Right lobe of liver (tissue), 6 donors: ENCODE results near the gene SHISA6. TPM values are rescaled to one million over a fixed set of nuclear protein-coding genes. Genes with fewer than 3 reads are reported as not detected.

Source experiments
- ATAC-seq, 4 donors: fragments of 200-7000 bp; cut with Tn5 transposase; one replicate each; pipeline ENCODE4 v1.9.1; 2020; ENCODE audit warnings: mild to moderate bottlenecking in 4 of 4, moderate library complexity in 4 of 4
- DNase-seq, 3 donors: peaks; one replicate each; pipeline ENCODE4 v3.0.0-alpha.2; 2020
- H3K27ac ChIP-seq, 3 donors: fragments of 200-600 bp; one replicate each; pipeline ENCODE4 v1.8.0; 2022
- H3K27me3 ChIP-seq, 2 donors: fragments of 200-600 bp; one replicate each; pipeline ENCODE4 v1.8.0; 2022
- H3K36me3 ChIP-seq, 4 donors: fragments of 200-600 bp; sonication (generic) in 1 of 4; one replicate each; pipeline versions ENCODE4 v1.5.1 to v1.8.0; 2017 to 2022; ENCODE audit warnings: control low read depth in 1 of 4
- H3K4me1 ChIP-seq, 4 donors: fragments of 200-600 bp; sonication (generic) in 1 of 4; one replicate each; pipeline versions ENCODE4 v1.5.1 to v1.8.0; 2017 to 2022; ENCODE audit warnings: control low read depth in 1 of 4
- H3K4me3 ChIP-seq, 3 donors: fragments of 200-600 bp; one replicate each; pipeline ENCODE4 v1.8.0; 2022
- H3K9me3 ChIP-seq, 4 donors: fragments of 200-600 bp; sonication (generic) in 1 of 4; one replicate each; pipeline versions ENCODE4 v1.5.1 to v1.8.0; 2017 to 2022; ENCODE audit warnings: control low read depth in 1 of 4
- POLR2A ChIP-seq: fragments of 450-650 bp; IDR thresholded peaks from one replicate; pipeline ENCODE4 v1.6.1; 2017; ENCODE audit warnings: antibody characterized with exemption, mild to moderate bottlenecking
- WGBS: methylation state at CpG from one replicate; pipeline ENCODE4 v1.1.6; 2018; ENCODE audit warnings: low coverage, low lambda C conversion rate; ENCODE audit not compliant: insufficient coverage; ENCODE audit errors: missing lambda C conversion rate; 5-methylcytosine and 5-hydroxymethylcytosine counted together
- intact Hi-C, 2 donors: fragments of 100-400 bp; cut with DNase I; formaldehyde crosslinking; loops; one replicate each; pipeline versions ENCODE4 v1.11.2 to v1.14.1; 2022
- total RNA-seq, 6 experiments: library from RNA; depleted of rRNA in 2 of 6; stranded (reverse); fragments of >200 nt in 2 of 6; fragmentation: NEBNext Ultra II Directional in 3 of 6; extraction: Animal tissue kit (Norgen Biotek cat#: 25700) in 3 of 6; gene quantifications; one replicate each; pipeline versions ENCODE4 v1.1.0 to v1.2.4, GENCODE V29; 2016 to 2023
- TF ChIP-seq, protein P1 (sequence below), 4 donors: fragments of 200-600 bp in 3 of 4; fragments of 450-650 bp in 1 of 4; IDR thresholded peaks; one replicate each; pipeline versions ENCODE4 v1.5.1 to v1.8.0; 2016 to 2022; ENCODE audit warnings: antibody characterized with exemption in 4 of 4, mild to moderate bottlenecking in 2 of 4
- donor health status: DM: no; HTN: yes; CAD: no.
- donor health status: DM: no; HTN: no; CAD: no.
- donor health status: DM: no; HTN: no; CAD: no.
- donor health status: DM: no; HTN: yes; CAD: no.
- donor health status: DM: no; HTN: yes; CAD: no.

SHISA6 gene
- total RNA-seq, 6 experiments from 2014 or later = not detected

DNA sequence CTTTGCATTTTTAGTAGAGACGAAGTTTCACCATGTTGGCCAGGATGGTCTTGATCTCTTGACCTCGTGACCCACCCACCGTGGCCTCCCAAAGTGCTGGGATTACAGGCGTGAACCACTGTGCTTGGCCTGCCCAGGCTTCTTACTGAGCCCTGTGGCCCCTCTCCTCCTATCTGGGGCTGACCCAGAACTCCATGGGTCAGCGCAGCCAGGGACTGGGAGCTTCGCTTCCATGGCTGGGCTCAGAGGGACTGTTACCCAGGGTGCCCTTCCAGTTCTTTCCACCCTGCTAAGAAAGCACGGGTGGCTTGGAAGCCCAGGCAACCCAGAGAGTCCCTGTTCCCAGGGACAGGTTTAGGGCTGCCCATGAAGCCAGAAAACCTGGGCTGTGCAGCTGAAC is 28.2 kb downstream of the SHISA6 start:
- Histone ChIP-seq H3K27me3 (no peaks in the 10 kb centered on the region), H3K9me3 (no peaks in the 10 kb centered on the region), H3K36me3 (no peaks in the 10 kb centered on the region), H3K4me1 (no peaks in the 10 kb centered on the region), H3K27ac (no peak overlapping the region), H3K4me3 (no peak overlapping the region)
- TF ChIP-seq, protein P1, sequence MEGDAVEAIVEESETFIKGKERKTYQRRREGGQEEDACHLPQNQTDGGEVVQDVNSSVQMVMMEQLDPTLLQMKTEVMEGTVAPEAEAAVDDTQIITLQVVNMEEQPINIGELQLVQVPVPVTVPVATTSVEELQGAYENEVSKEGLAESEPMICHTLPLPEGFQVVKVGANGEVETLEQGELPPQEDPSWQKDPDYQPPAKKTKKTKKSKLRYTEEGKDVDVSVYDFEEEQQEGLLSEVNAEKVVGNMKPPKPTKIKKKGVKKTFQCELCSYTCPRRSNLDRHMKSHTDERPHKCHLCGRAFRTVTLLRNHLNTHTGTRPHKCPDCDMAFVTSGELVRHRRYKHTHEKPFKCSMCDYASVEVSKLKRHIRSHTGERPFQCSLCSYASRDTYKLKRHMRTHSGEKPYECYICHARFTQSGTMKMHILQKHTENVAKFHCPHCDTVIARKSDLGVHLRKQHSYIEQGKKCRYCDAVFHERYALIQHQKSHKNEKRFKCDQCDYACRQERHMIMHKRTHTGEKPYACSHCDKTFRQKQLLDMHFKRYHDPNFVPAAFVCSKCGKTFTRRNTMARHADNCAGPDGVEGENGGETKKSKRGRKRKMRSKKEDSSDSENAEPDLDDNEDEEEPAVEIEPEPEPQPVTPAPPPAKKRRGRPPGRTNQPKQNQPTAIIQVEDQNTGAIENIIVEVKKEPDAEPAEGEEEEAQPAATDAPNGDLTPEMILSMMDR (IDR thresholded peaks at IDR 0.05) = no peak
- no peak for TF ChIP-seq POLR2A
- no peak for ATAC-seq
- WGBS = 77% methylated on average over 7 of the region's 7 CpGs
- DNase-seq = no peak
- intact Hi-C loops = no loop called here

DNA sequence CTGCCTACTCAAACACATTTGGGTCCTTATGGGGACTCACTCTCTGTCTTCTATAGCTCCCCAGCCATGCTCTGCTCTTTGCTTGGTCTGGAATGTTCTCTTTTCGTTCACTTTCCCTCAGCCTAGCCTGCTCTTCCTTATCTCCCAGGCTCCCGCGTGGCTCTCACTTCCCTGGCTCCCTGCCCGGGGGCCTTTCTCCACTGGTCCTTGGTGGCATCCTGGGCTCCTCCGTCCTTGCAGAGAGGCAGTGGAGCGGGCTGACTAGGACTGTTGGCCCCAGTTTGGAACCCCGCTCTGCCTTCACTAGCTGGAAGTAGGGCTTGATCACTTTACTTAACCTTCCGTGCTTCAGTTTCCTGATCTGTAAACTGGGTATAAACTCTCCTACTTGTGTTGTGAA is 31.2 kb downstream of the SHISA6 start:
- intact Hi-C loops = no loop called here
- no peak overlapping the region for H3K27ac ChIP-seq

DNA sequence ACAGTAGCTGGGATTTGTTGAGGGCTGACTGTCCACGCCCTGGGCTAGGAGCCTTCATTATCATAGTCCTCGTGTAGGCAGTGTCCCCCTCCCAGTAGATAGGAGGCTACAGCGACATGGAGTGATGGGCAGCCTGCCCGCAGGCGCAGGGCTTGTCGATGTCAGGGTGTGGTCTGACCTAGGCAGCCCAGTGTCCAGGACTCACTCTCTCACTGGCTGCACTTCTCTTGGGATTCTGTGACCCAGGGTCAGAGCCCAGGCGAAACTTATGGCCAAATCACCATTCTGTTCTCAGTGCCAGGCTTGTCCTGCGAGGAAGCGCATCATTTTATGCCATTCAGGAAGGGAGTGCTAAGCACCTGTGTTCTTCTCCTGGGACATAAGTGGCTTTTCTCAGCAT is 32.6 kb downstream of the SHISA6 start:
- H3K27me3 ChIP-seq = no peaks in the 10 kb centered on the region
- H3K4me3 ChIP-seq = no peak overlapping the region
- intact Hi-C loops = no loop called here
- no peaks in the 10 kb centered on the region for H3K36me3 ChIP-seq
- TF ChIP-seq POLR2A = no peak
- TF ChIP-seq, protein P1 (IDR thresholded peaks at IDR 0.05) = no peak
- H3K9me3 ChIP-seq = no peaks in the 10 kb centered on the region
- WGBS = 48% methylated on average over 4 of the region's 9 CpGs
- DNase-seq = no peak
- ATAC-seq = no peak
- no peaks in the 10 kb centered on the region for H3K4me1 ChIP-seq
- H3K27ac ChIP-seq = no peak overlapping the region

More for the DNA sequence above, 31.2 kb downstream of the SHISA6 start:
- ATAC-seq (no peak), DNase-seq (no peak)
- H3K27me3 ChIP-seq = no peaks in the 10 kb centered on the region
- no peak overlapping the region for H3K4me3 ChIP-seq
- no peaks in the 10 kb centered on the region for H3K4me1 ChIP-seq
- TF ChIP-seq, protein P1 (IDR thresholded peaks at IDR 0.05) = no peak
- TF ChIP-seq POLR2A = no peak
- H3K36me3 ChIP-seq = no peaks in the 10 kb centered on the region
- 49% methylated on average over 8 of the region's 8 CpGs for WGBS
- no peaks in the 10 kb centered on the region for H3K9me3 ChIP-seq

DNA sequence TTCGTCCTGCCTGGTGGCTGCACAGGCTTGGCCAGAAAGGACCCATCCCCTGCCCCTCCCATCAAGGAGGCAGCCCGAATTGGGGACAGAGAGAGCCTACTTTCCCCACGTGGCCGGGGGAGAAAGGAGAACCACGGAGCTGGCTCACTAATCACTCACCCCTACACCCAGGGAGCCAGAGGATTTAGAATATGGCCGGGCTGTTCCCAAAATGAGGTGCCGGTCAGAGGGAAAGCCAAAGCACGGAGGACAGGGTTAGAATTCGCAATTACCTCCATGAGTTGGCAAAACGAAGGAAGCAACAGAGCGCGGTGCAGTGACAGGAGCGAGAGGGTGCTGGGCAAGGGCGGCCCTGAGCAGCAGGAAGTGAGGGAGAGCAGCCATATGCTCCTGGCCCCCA is 33.1 kb downstream of the SHISA6 start:
- Histone ChIP-seq H3K4me1 (no peaks in the 10 kb centered on the region), H3K4me3 (no peak overlapping the region), H3K36me3 (no peaks in the 10 kb centered on the region), H3K27ac (no peak overlapping the region), H3K9me3 (no peaks in the 10 kb centered on the region), H3K27me3 (no peaks in the 10 kb centered on the region)
- intact Hi-C loops = no loop called here
- ATAC-seq (no peak), DNase-seq (no peak)
- TF ChIP-seq, protein P1 (IDR thresholded peaks at IDR 0.05) = no peak
- TF ChIP-seq POLR2A = no peak
- 75% methylated on average over 14 of the region's 14 CpGs for WGBS

DNA sequence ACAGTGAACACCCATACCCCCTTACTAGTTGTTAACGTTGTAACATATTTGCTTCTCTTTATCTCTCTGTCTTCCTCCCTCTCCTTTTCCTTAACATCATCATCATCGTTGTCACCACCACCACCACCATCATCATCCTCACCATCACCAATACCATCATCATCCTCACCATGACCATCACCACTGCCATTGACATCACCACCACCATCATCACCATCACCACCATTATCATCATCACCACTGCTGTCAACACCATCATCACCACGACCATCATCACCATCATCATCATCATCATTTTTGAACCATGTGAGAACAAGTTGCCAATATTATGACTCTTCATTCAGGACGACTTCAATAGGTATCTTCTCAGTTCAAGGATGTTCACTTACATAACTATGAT is 35.5 kb downstream of the SHISA6 start:
- no peaks in the 10 kb centered on the region for H3K27me3 ChIP-seq
- TF ChIP-seq, protein P1 (IDR thresholded peaks at IDR 0.05) = no peak
- TF ChIP-seq POLR2A = no peak
- no peaks in the 10 kb centered on the region for H3K4me1 ChIP-seq
- intact Hi-C loops = no loop called here
- no peak overlapping the region for H3K4me3 ChIP-seq
- ATAC-seq (no peak), DNase-seq (no peak)
- 57% methylated on average over 4 of the region's 4 CpGs for WGBS
- no peak overlapping the region for H3K27ac ChIP-seq
- H3K36me3 ChIP-seq = no peaks in the 10 kb centered on the region
- H3K9me3 ChIP-seq = peaks cover 0 to 4% (median 0%) of the 10 kb centered on the region in 4 donors
